H1 (cell line): ENCODE results near the gene TRDMT1. TPM values are rescaled to one million over a fixed set of nuclear protein-coding genes. Genes with fewer than 3 reads are reported as not detected.

Source experiments
- CTCF ChIA-PET: fragments of 300-600 bp; sonication (Branson Sonifier 250); formaldehyde crosslinking; loops from one replicate; lab custom pipeline; 2021; ENCODE audit not compliant: partially characterized antibody; lab: Charles Lee
- POLR2A ChIA-PET: fragments of 300-600 bp; sonication (Branson Sonifier 250); formaldehyde crosslinking; loops from one replicate; lab custom pipeline; 2021; ENCODE audit warnings: inconsistent platforms; ENCODE audit not compliant: partially characterized antibody; lab: Charles Lee
- DNase-seq, 2 experiments: peaks; one replicate each; pipeline versions ENCODE4 v3.0.0 to v3.0.0-alpha.2; 2010 to 2022; ENCODE audit warnings: low spot score in 2 of 2, low read depth in 1 of 2, mixed read lengths in 1 of 2
- FAIRE-seq: peaks from 2 replicates; lab custom pipeline; 2011; peaks lifted over from hg19 to GRCh38; lab: Jason Lieb, UNC
- H2AFZ ChIP-seq: 2 replicates; pipeline ENCODE4 v1.8.1; 2012; ENCODE audit warnings: low read length, inconsistent platforms
- H2AK5ac ChIP-seq: 2 replicates; pipeline ENCODE4 v1.6.1; 2013; ENCODE audit warnings: low read depth, low read length
- H2BK120ac ChIP-seq: replicated peaks from 2 replicates; pipeline ENCODE3; 2013; ENCODE audit warnings: low read depth, low read length, inconsistent platforms
- H2BK12ac ChIP-seq: 2 replicates; pipeline ENCODE4 v1.6.1; 2013; ENCODE audit warnings: low read depth, low read length
- H2BK15ac ChIP-seq: 2 replicates; pipeline ENCODE4 v1.6.1; 2013; ENCODE audit warnings: low read length
- H2BK20ac ChIP-seq: 2 replicates; pipeline ENCODE4 v1.6.1; 2013; ENCODE audit warnings: low read length
- H2BK5ac ChIP-seq: 2 replicates; pipeline ENCODE4 v1.6.1; 2013; ENCODE audit warnings: low read depth, low read length
- H3K14ac ChIP-seq: 2 replicates; pipeline ENCODE4 v1.6.1; 2013; ENCODE audit warnings: inconsistent platforms; ENCODE audit not compliant: insufficient read length
- H3K18ac ChIP-seq: 2 replicates; pipeline ENCODE4 v1.6.1; 2013; ENCODE audit warnings: low read length; ENCODE audit errors: extremely low read depth
- H3K23ac ChIP-seq: 2 replicates; pipeline ENCODE4 v1.6.1; 2013; ENCODE audit warnings: inconsistent platforms; ENCODE audit not compliant: insufficient read length
- H3K23me2 ChIP-seq: 2 replicates; pipeline ENCODE4 v1.6.1; 2013; ENCODE audit warnings: low read depth, low read length
- H3K27ac ChIP-seq: 2 replicates; pipeline ENCODE4 v1.6.1; 2011; ENCODE audit warnings: low read depth, low read length, inconsistent platforms
- H3K27me3 ChIP-seq, 4 experiments: replicated peaks in 1 of 4; 1 replicate in 1 of 4; 2 replicates in 3 of 4; pipeline versions ENCODE4 v1.6.1 to v1.8.1; 2011 to 2013; ENCODE audit warnings: low read length in 3 of 4, mild to moderate bottlenecking in 3 of 4, inconsistent platforms in 2 of 4, mixed read lengths in 2 of 4, moderate library complexity in 1 of 4; ENCODE audit not compliant: control insufficient read depth in 3 of 4, insufficient read depth in 3 of 4; ENCODE audit errors: extremely low read depth in 1 of 4
- H3K36me3 ChIP-seq, 4 experiments: 2 replicates each; pipeline versions ENCODE4 v1.6.1 to v1.8.1; 2011 to 2013; ENCODE audit warnings: mild to moderate bottlenecking in 4 of 4, low read length in 3 of 4, moderate library complexity in 2 of 4, control low read depth in 1 of 4, inconsistent platforms in 1 of 4; ENCODE audit not compliant: insufficient read depth in 4 of 4, control insufficient read depth in 2 of 4
- H3K4ac ChIP-seq: replicated peaks from 2 replicates; pipeline ENCODE3; 2013; ENCODE audit warnings: low read length, low read depth, mixed read lengths, inconsistent platforms; ENCODE audit not compliant: insufficient read length
- H3K4me1 ChIP-seq, 4 experiments: replicated peaks in 1 of 4; 1 replicate in 1 of 4; 2 replicates in 3 of 4; pipeline versions ENCODE4 v1.6.1 to v1.8.1; 2011 to 2013; ENCODE audit warnings: low read length in 3 of 4, inconsistent platforms in 2 of 4, mixed read lengths in 1 of 4; ENCODE audit not compliant: insufficient read depth in 4 of 4, control insufficient read depth in 3 of 4
- H3K4me2 ChIP-seq, 2 experiments: 2 replicates each; pipeline versions ENCODE4 v1.6.1 to v1.8.1; 2011 to 2013; ENCODE audit warnings: low read depth in 2 of 2, low read length in 2 of 2, control low read depth in 1 of 2, inconsistent platforms in 1 of 2, mild to moderate bottlenecking in 1 of 2; ENCODE audit not compliant: insufficient read depth in 1 of 2
- H3K4me3 ChIP-seq, 4 experiments: fragments of 200-600, 300-600 bp in 1 of 4; sonication (generic), shearing (Covaris generic), sonication (Bioruptor Twin) in 1 of 4; 2 replicates each; pipeline versions ENCODE4 v1.5.1 to v1.8.1; 2011 to 2016; ENCODE audit warnings: low read length in 4 of 4, low read depth in 3 of 4, control low read depth in 2 of 4, inconsistent platforms in 2 of 4, mild to moderate bottlenecking in 2 of 4, mixed read lengths in 1 of 4, moderate library complexity in 1 of 4; ENCODE audit not compliant: insufficient read depth in 2 of 4; ENCODE audit errors: extremely low read depth in 1 of 4
- H3K56ac ChIP-seq: replicated peaks from 2 replicates; pipeline ENCODE3; 2013; ENCODE audit warnings: low read depth, mild to moderate bottlenecking, mixed read lengths, low read length, inconsistent platforms; ENCODE audit not compliant: insufficient read length
- H3K79me1 ChIP-seq: 2 replicates; pipeline ENCODE4 v1.6.1; 2013; ENCODE audit warnings: low read depth, low read length, control low read depth
- H3K79me2 ChIP-seq, 2 experiments: 2 replicates each; pipeline versions ENCODE4 v1.6.1 to v1.8.1; 2012 to 2013; ENCODE audit warnings: low read length in 2 of 2, mild to moderate bottlenecking in 2 of 2, inconsistent platforms in 1 of 2; ENCODE audit not compliant: insufficient read depth in 2 of 2, control insufficient read depth in 1 of 2
- H3K9ac ChIP-seq, 4 experiments: replicated peaks in 1 of 4; 1 replicate in 1 of 4; 2 replicates in 3 of 4; pipeline versions ENCODE4 v1.6.1 to v1.8.1; 2011 to 2013; ENCODE audit warnings: low read depth in 3 of 4, low read length in 3 of 4, control low read depth in 2 of 4, mild to moderate bottlenecking in 2 of 4, moderate library complexity in 2 of 4, inconsistent platforms in 1 of 4; ENCODE audit errors: extremely low read depth in 1 of 4
- H3K9me3 ChIP-seq, 2 experiments: 2 replicates each; pipeline versions ENCODE4 v1.6.1 to v1.8.1; 2012 to 2013; ENCODE audit warnings: mild to moderate bottlenecking in 2 of 2, moderate library complexity in 2 of 2, control low read depth in 1 of 2, inconsistent platforms in 1 of 2, low read depth in 1 of 2, low read length in 1 of 2, mixed read lengths in 1 of 2; ENCODE audit not compliant: insufficient read depth in 2 of 2
- H4K20me1 ChIP-seq, 2 experiments: replicated peaks in 1 of 2; 2 replicates each; pipeline versions ENCODE3 to v1.8.1; 2011 to 2013; ENCODE audit warnings: inconsistent platforms in 2 of 2, low read length in 2 of 2, mild to moderate bottlenecking in 1 of 2; ENCODE audit not compliant: insufficient read depth in 2 of 2, control insufficient read depth in 1 of 2
- H4K5ac ChIP-seq: 2 replicates; pipeline ENCODE4 v1.6.1; 2013; ENCODE audit warnings: low read length, low read depth, mixed read lengths, inconsistent platforms; ENCODE audit not compliant: insufficient read length
- H4K8ac ChIP-seq: 2 replicates; pipeline ENCODE4 v1.8.0; 2013; ENCODE audit warnings: mild to moderate bottlenecking, moderate library complexity, low read length, inconsistent platforms; ENCODE audit not compliant: insufficient read depth; ENCODE audit errors: extremely low read depth
- H4K91ac ChIP-seq: replicated peaks from 2 replicates; pipeline ENCODE3; 2013; ENCODE audit warnings: low read length, mixed read lengths, inconsistent platforms; ENCODE audit not compliant: insufficient read length
- GTF2F1 ChIP-seq: IDR thresholded peaks from 2 replicates; pipeline ENCODE4 v1.6.1; 2012; ENCODE audit warnings: low read depth, low read length, improper control_type of control experiment, borderline replicate concordance
- JUND ChIP-seq: IDR thresholded peaks from 2 replicates; pipeline ENCODE4 v1.6.1; 2011; ENCODE audit warnings: mild to moderate bottlenecking, improper control_type of control experiment, low read length
- TBP ChIP-seq: IDR thresholded peaks from 2 replicates; pipeline ENCODE4 v1.6.1; 2011; ENCODE audit warnings: low read depth, low read length, improper control_type of control experiment
- WGBS, 2 experiments: shearing (Covaris generic) in 1 of 2; methylation state at CpG; one replicate each; pipeline versions ENCODE4 v1.1.6 to v1.1.7; 2013 to 2015; ENCODE audit warnings: low lambda C conversion rate in 2 of 2, mixed read lengths in 2 of 2, inconsistent platforms in 1 of 2, low coverage in 1 of 2, missing lambda C conversion rate in 1 of 2; ENCODE audit not compliant: insufficient replicate concordance in 2 of 2, insufficient coverage in 1 of 2, insufficient read length in 1 of 2; ENCODE audit errors: extremely low coverage in 1 of 2, missing lambda C conversion rate in 1 of 2; 5-methylcytosine and 5-hydroxymethylcytosine counted together
- polyA plus RNA-seq, 7 experiments: library from polyadenylated mRNA; depleted of rRNA in 3 of 7; stranded (reverse) in 5 of 7; unstranded in 2 of 7; fragments of >200 nt in 5 of 7; fragments of 200-250 nt in 2 of 7; gene quantifications; 1 replicate in 5 of 7; 2 replicates in 1 of 7; 4 replicates in 1 of 7; pipeline versions ENCODE4 v1.2.1 to v1.2.3, GENCODE V29; 2011 to 2013; ENCODE audit warnings: missing spikeins in 2 of 7, mixed read lengths in 2 of 7
- total RNA-seq: library from RNA; stranded (reverse); fragmentation: NEBNext Ultra II Directional; extraction: Animal tissue kit (Norgen Biotek cat#: 25700); gene quantifications from 2 replicates; pipeline ENCODE4 v1.2.1, GENCODE V29; 2021
- TF ChIP-seq, protein P1 (sequence below): IDR thresholded peaks from 2 replicates; pipeline ENCODE4 v1.6.1; 2012; ENCODE audit warnings: inconsistent platforms

TRDMT1 gene
- total and polyA plus RNA-seq, 2 of the 8 experiments (the other 6 are each of a cell fraction or from before 2014, with no cell fraction given): 7.4 to 21.4 TPM

DNA sequence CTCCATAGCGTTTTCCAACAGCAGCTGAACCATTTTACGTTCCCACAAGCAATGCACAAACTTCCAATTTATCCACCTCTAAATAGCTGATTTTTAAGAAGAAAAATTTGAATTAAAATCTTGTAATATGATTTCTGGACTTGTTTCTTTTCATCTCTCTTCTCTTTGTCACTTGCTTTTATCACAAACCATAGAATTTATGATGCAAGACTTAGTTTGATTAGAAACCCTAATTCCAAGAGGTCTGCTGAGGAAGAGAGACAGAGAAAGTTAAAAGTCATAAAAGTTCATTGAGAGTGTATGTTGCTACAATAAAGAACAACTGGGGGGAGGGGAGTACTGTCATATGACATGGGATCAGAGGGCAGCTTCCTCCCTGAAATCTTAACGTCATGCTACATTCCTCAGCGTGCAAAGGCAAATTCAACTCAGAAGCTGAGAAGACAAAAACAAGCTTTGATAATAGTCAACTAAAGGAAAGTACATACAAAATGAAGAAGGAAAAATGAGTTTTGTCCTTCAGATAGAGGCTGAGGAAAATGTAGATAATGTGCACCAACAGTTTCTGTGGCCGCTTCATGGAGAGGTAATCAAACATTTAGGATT is 53.5 kb downstream of the TRDMT1 start:
- Histone ChIP-seq H3K23ac (no peak overlapping the region), H2BK5ac (no peak overlapping the region)

More for the DNA sequence above, 53.5 kb downstream of the TRDMT1 start:
- Histone ChIP-seq H3K4me3 (no peak overlapping the region), H4K20me1 (no peaks in the 10 kb centered on the region), H2BK120ac (no peak overlapping the region), H3K27me3 (no peaks in the 10 kb centered on the region), H2BK12ac (no peak overlapping the region), H2BK15ac (no peak overlapping the region), H3K9me3 (no peaks in the 10 kb centered on the region), H2AK5ac (no peak overlapping the region), H4K5ac (no peak overlapping the region), H3K79me1 (no peaks in the 10 kb centered on the region), H4K8ac (no peak overlapping the region), H3K9ac (no peak overlapping the region), H3K4ac (no peak overlapping the region), H2BK20ac (no peak overlapping the region), H3K36me3 (peaks cover 0 to 3% (median 0%) of the 10 kb centered on the region in 4 experiments; a peak in 1 of 8 replicates), H3K4me2 (no peak overlapping the region), H2AFZ (no peak overlapping the region), H3K79me2 (no peaks in the 10 kb centered on the region), H3K4me1 (no peaks in the 10 kb centered on the region), H3K14ac (no peak overlapping the region), H3K27ac (no peak overlapping the region), H3K56ac (no peak overlapping the region), H3K23me2 (no peaks in the 10 kb centered on the region), H3K18ac (no peak overlapping the region), H4K91ac (no peak overlapping the region)
- WGBS, 2 experiments: 96% methylated on average over 5 of the region's 5 CpGs; no CpG with 5 or more reads in 1 of the 2 experiments
- POLR2A ChIA-PET: no interaction called here
- DNase-seq (no peak), FAIRE-seq (no peak)
- TF ChIP-seq, protein P1, sequence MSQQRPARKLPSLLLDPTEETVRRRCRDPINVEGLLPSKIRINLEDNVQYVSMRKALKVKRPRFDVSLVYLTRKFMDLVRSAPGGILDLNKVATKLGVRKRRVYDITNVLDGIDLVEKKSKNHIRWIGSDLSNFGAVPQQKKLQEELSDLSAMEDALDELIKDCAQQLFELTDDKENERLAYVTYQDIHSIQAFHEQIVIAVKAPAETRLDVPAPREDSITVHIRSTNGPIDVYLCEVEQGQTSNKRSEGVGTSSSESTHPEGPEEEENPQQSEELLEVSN: no peak
- TF ChIP-seq JUND: no peak
- TF ChIP-seq TBP: no peak
- TF ChIP-seq GTF2F1: no peak
- CTCF ChIA-PET: interaction anchor here (0.6 kb wide), 1 partner anchor 317 kb away, joined by 3 read pairs; no protein-coding TSS in a partner anchor
